CD4-positive, CD25-positive, alpha-beta regulatory T cell (primary cell): ENCODE measurements around the gene LTA. TPM values are rescaled to one million over a fixed set of nuclear protein-coding genes. Genes with fewer than 3 reads are reported as not detected.

Experiments
- ATAC-seq, 2 donors: fragments of 150-1000 bp; cut with Tn5 transposase; one replicate each; pipeline ENCODE4 v1.10.0; 2021; ENCODE audit warnings: low read depth in 2 of 2, moderate number of reproducible peaks in 2 of 2, moderate library complexity in 1 of 2
- DNase-seq, 3 donors: peaks; one replicate each; pipeline versions ENCODE4 v3.0.0 to v3.0.0-alpha.2; 2012 to 2022; ENCODE audit warnings: mixed read lengths in 1 of 3
- H3K27ac ChIP-seq: one replicate; pipeline ENCODE4 v1.7.0; 2013; ENCODE audit warnings: mild to moderate bottlenecking, low read length; ENCODE audit not compliant: insufficient read depth, poor library complexity, severe bottlenecking
- H3K27me3 ChIP-seq: one replicate; pipeline ENCODE4 v1.7.0; 2013; ENCODE audit warnings: low read length; ENCODE audit not compliant: control insufficient read depth, insufficient read depth
- H3K36me3 ChIP-seq: one replicate; pipeline ENCODE4 v1.7.0; 2013; ENCODE audit warnings: mild to moderate bottlenecking, low read length, moderate library complexity; ENCODE audit not compliant: control insufficient read depth, insufficient read depth
- H3K4me1 ChIP-seq: 2 replicates; pipeline ENCODE4 v1.7.0; 2013; ENCODE audit warnings: mild to moderate bottlenecking, low read length; ENCODE audit not compliant: insufficient read depth, control insufficient read depth, poor library complexity, severe bottlenecking
- H3K4me3 ChIP-seq: one replicate; pipeline ENCODE4 v1.7.0; 2013; ENCODE audit warnings: low read depth, mild to moderate bottlenecking, low read length, moderate library complexity
- H3K9me3 ChIP-seq, 2 experiments: 1 replicate in 1 of 2; 2 replicates in 1 of 2; pipeline ENCODE4 v1.7.0; 2013; ENCODE audit warnings: low read length in 2 of 2, mild to moderate bottlenecking in 1 of 2, moderate library complexity in 1 of 2; ENCODE audit not compliant: control insufficient read depth in 2 of 2
- H3K27ac Mint-ChIP-seq, 3 donors: one replicate each; pipeline ENCODE4 v1.8.0; 2020 to 2022; ENCODE audit warnings: mild to moderate bottlenecking in 3 of 3, mixed read lengths in 3 of 3, moderate library complexity in 2 of 3
- H3K27me3 Mint-ChIP-seq: one replicate; pipeline ENCODE4 v1.8.0; 2022; ENCODE audit warnings: mild to moderate bottlenecking, mixed read lengths
- H3K36me3 Mint-ChIP-seq: one replicate; pipeline ENCODE4 v1.8.0; 2020; ENCODE audit warnings: mixed read lengths
- H3K4me1 Mint-ChIP-seq, 4 donors: one replicate each; pipeline ENCODE4 v1.8.0; 2020 to 2022; ENCODE audit warnings: mixed read lengths in 4 of 4, mild to moderate bottlenecking in 1 of 4
- H3K4me3 Mint-ChIP-seq, 4 donors: one replicate each; pipeline ENCODE4 v1.8.0; 2020 to 2022; ENCODE audit warnings: mild to moderate bottlenecking in 4 of 4, mixed read lengths in 4 of 4, moderate library complexity in 3 of 4
- H3K9me3 Mint-ChIP-seq, 7 donors: one replicate each; pipeline ENCODE4 v1.8.0; 2020 to 2022; ENCODE audit warnings: mixed read lengths in 7 of 7, mild to moderate bottlenecking in 3 of 7, moderate library complexity in 2 of 7
- polyA plus RNA-seq, 4 donors: library from polyadenylated mRNA; unstranded; fragments of 300-500 nt; fragmentation: Illumina TruSeq; gene quantifications; one replicate each; pipeline ENCODE4 v1.2.3, GENCODE V29; 2021
- total RNA-seq: library from RNA; stranded (reverse); gene quantifications from one replicate; pipeline ENCODE4 v1.2.3, GENCODE V29; 2022

Gene LTA
- total and polyA plus RNA-seq, 5 donors from 2014 or later = 12.8 to 20.0 (median 14.2) TPM

DNA sequence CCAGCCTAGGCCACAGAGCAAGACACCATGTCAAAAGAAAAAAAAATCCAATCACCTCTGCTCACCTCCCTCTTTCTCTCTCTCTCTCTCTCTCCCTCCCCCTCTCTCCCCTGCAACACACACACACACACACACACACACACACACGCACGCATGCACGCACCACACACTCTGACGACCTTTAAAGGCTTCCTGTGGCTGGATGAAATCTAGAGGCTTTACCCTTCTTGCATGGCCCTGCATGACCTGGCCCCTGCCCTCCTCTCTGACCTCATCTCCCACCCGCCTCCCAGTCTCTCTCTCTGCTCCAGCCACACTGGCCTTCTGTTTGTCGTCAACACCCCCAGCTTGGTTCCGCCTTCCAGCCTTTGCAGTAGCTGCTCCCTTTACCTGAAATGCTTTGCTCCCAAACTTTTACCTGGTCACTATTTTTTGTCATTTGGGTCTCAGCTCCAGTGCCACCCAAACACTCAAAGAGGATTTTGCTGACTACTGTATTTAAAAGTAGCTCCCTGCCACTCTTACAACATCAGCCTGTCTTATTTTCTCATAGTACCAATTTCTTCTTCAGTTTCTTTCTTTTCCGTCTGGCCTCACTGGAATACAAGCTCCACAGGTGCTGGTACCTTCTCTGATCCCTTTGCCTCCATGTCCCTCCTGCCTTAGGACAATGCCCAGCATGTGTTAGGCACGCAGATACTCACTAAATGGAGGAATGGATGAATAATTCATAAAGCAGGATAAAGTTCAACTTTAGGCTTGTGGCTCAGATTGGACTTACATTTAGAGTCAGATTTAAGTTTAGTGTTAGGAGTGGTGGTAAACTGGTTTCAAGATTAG lies 4.3 kb upstream of the LTA start:
- Histone ChIP-seq H3K27ac (peak overlapping the region; percentile 95), H3K9me3 (no peaks in the 10 kb centered on the region), H3K4me3 (peak overlapping the region; percentile 68), H3K36me3 (peaks cover 8% of the 10 kb centered on the region), H3K27me3 (no peaks in the 10 kb centered on the region), H3K4me1 (peaks cover 57% of the 10 kb centered on the region)
- Mint-ChIP-seq H3K27me3 (peaks cover 10% of the 10 kb centered on the region), H3K36me3 (peaks cover 28% of the 10 kb centered on the region), H3K4me3 (peak overlapping the region in 3 of 4 donors; percentile 50 to 88 (median 82)), H3K4me1 (peaks cover 24 to 89% (median 61%) of the 10 kb centered on the region in 4 donors), H3K9me3 (no peaks in the 10 kb centered on the region), H3K27ac (peak overlapping the region; percentile 89 to 98 (median 94))
- DNase-seq (peak in 2 of 3 donors; percentile 36 to 68), ATAC-seq (peak in 1 of 2 donors; percentile 14)

DNA sequence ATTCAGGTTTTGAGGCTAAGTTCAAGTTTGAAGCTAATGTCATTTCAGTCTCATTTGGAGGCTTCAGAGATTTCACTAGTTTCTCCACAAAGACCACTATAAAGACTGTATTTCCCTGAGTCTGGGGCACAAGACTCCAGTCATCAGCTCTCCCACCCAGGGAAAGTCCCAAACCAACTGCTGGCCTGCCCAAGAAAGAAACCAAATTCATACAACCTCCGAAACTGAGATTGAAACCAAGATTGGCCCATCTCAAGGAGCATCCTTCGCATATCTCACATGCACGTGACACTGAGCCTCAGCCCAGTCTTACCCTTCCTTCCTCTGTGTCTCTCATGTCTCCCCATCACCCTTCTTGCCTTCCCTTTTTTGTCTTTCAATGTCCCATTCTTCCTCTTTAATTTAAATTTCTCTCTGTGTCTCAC lies 3.5 kb upstream of the LTA start:
- H3K9me3 ChIP-seq = no peaks in the 10 kb centered on the region
- peaks cover 6% of the 10 kb centered on the region for H3K36me3 ChIP-seq
- H3K4me1 ChIP-seq = peaks cover 65% of the 10 kb centered on the region
- H3K4me3 ChIP-seq = peak overlapping the region; percentile 68
- Mint-ChIP-seq H3K4me3 (peak overlapping the region; percentile 47 to 88 (median 66)), H3K4me1 (peaks cover 24 to 91% (median 67%) of the 10 kb centered on the region in 4 donors), H3K36me3 (peaks cover 22% of the 10 kb centered on the region), H3K27me3 (peaks cover 10% of the 10 kb centered on the region), H3K27ac (peak overlapping the region; percentile 89 to 98 (median 94)), H3K9me3 (no peaks in the 10 kb centered on the region)
- DNase-seq (peak; percentile 72 to 92 (median 73)), ATAC-seq (peak; percentile 68)
- no peaks in the 10 kb centered on the region for H3K27me3 ChIP-seq
- peak overlapping the region; percentile 95 for H3K27ac ChIP-seq

DNA sequence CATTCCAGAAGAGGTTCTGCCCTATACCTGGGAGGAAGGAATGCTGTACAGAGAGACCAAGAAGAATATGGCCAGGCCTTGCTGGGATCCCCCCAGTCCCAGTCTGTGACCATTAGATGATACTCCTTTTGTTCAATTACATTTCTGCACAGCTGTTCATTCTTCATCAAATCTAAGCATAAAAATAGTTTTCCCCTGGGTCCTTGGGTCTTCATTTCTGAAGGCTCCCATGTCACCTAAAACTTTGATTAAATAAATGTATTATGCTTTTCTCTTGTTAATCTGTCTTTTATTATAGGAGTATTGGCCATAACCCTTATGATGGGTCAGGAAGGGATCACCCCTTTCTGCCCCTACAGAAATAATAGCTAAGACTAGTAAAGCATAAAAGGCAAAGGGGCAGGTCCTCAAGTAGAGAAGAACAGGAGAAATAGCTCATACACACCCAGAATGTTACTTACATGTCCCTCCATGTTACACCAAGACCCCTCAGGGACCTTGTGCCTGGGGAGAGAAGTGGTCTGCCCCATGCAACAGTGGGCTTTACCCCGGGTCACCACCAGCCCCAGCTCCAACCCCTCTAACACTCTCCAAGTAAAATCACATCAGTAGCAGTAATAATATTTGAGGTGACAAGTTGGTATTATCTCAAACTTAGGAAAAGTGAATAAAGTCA lies 2.1 kb upstream of the LTA start:
- Histone ChIP-seq H3K4me1 (peaks cover 79% of the 10 kb centered on the region), H3K9me3 (no peaks in the 10 kb centered on the region), H3K27me3 (no peaks in the 10 kb centered on the region), H3K4me3 (peak overlapping the region; percentile 29), H3K27ac (peak overlapping the region; percentile 95), H3K36me3 (peaks cover 3% of the 10 kb centered on the region)
- H3K27me3 Mint-ChIP-seq = peaks cover 10% of the 10 kb centered on the region
- DNase-seq (no peak), ATAC-seq (no peak)
- H3K36me3 Mint-ChIP-seq = peaks cover 17% of the 10 kb centered on the region
- H3K4me3 Mint-ChIP-seq = peak overlapping the region; percentile 22 to 100 (median 66)
- H3K9me3 Mint-ChIP-seq = no peaks in the 10 kb centered on the region
- H3K27ac Mint-ChIP-seq = peak overlapping the region; percentile 89 to 98 (median 91)
- H3K4me1 Mint-ChIP-seq = peaks cover 24 to 96% (median 74%) of the 10 kb centered on the region in 4 donors

DNA sequence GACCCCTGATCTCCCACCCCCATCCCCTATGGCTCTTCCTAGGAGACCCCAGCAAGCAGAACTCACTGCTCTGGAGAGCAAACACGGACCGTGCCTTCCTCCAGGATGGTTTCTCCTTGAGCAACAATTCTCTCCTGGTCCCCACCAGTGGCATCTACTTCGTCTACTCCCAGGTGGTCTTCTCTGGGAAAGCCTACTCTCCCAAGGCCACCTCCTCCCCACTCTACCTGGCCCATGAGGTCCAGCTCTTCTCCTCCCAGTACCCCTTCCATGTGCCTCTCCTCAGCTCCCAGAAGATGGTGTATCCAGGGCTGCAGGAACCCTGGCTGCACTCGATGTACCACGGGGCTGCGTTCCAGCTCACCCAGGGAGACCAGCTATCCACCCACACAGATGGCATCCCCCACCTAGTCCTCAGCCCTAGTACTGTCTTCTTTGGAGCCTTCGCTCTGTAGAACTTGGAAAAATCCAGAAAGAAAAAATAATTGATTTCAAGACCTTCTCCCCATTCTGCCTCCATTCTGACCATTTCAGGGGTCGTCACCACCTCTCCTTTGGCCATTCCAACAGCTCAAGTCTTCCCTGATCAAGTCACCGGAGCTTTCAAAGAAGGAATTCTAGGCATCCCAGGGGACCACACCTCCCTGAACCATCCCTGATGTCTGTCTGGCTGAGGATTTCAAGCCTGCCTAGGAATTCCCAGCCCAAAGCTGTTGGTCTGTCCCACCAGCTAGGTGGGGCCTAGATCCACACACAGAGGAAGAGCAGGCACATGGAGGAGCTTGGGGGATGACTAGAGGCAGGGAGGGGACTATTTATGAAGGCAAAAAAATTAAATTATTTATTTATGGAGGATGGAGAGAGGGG lies 1.4 kb downstream of the LTA start:
- ATAC-seq = no peak
- H3K36me3 ChIP-seq = peaks cover 8% of the 10 kb centered on the region
- H3K4me1 ChIP-seq = peaks cover 96% of the 10 kb centered on the region
- H3K27me3 ChIP-seq = no peaks in the 10 kb centered on the region
- peak overlapping the region; percentile 95 for H3K27ac ChIP-seq
- Mint-ChIP-seq H3K27ac (peak overlapping the region; percentile 98 to 100 (median 100)), H3K9me3 (no peaks in the 10 kb centered on the region), H3K4me1 (peaks cover 15 to 97% (median 72%) of the 10 kb centered on the region in 4 donors), H3K27me3 (peaks cover 5% of the 10 kb centered on the region), H3K36me3 (peaks cover 30% of the 10 kb centered on the region), H3K4me3 (peak overlapping the region; percentile 99 to 100 (median 100))
- peak overlapping the region; percentile 82 for H3K4me3 ChIP-seq
- no peaks in the 10 kb centered on the region for H3K9me3 ChIP-seq
- DNase-seq = no peak

DNA sequence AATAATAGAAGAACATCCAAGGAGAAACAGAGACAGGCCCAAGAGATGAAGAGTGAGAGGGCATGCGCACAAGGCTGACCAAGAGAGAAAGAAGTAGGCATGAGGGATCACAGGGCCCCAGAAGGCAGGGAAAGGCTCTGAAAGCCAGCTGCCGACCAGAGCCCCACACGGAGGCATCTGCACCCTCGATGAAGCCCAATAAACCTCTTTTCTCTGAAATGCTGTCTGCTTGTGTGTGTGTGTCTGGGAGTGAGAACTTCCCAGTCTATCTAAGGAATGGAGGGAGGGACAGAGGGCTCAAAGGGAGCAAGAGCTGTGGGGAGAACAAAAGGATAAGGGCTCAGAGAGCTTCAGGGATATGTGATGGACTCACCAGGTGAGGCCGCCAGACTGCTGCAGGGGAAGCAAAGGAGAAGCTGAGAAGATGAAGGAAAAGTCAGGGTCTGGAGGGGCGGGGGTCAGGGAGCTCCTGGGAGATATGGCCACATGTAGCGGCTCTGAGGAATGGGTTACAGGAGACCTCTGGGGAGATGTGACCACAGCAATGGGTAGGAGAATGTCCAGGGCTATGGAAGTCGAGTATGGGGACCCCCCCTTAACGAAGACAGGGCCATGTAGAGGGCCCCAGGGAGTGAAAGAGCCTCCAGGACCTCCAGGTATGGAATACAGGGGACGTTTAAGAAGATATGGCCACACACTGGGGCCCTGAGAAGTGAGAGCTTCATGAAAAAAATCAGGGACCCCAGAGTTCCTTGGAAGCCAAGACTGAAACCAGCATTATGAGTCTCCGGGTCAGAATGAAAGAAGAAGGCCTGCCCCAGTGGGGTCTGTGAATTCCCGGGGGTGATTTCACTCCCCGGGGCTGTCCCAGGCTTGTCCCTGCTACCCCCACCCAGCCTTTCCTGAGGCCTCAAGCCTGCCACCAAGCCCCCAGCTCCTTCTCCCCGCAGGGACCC lies 2.3 kb downstream of the LTA start:
- Histone ChIP-seq H3K36me3 (peaks cover 10% of the 10 kb centered on the region), H3K27me3 (no peaks in the 10 kb centered on the region), H3K27ac (peak overlapping the region; percentile 95), H3K4me3 (peak overlapping the region; percentile 99), H3K9me3 (no peaks in the 10 kb centered on the region), H3K4me1 (peaks cover 96% of the 10 kb centered on the region)
- peaks cover 31% of the 10 kb centered on the region for H3K36me3 Mint-ChIP-seq
- DNase-seq (no peak), ATAC-seq (no peak)
- peaks cover 5% of the 10 kb centered on the region for H3K27me3 Mint-ChIP-seq
- H3K4me3 Mint-ChIP-seq = peak overlapping the region; percentile 99 to 100 (median 100)
- peaks cover 6 to 97% (median 73%) of the 10 kb centered on the region in 4 donors for H3K4me1 Mint-ChIP-seq
- H3K9me3 Mint-ChIP-seq = no peaks in the 10 kb centered on the region
- peak overlapping the region; percentile 98 to 100 (median 100) for H3K27ac Mint-ChIP-seq

DNA sequence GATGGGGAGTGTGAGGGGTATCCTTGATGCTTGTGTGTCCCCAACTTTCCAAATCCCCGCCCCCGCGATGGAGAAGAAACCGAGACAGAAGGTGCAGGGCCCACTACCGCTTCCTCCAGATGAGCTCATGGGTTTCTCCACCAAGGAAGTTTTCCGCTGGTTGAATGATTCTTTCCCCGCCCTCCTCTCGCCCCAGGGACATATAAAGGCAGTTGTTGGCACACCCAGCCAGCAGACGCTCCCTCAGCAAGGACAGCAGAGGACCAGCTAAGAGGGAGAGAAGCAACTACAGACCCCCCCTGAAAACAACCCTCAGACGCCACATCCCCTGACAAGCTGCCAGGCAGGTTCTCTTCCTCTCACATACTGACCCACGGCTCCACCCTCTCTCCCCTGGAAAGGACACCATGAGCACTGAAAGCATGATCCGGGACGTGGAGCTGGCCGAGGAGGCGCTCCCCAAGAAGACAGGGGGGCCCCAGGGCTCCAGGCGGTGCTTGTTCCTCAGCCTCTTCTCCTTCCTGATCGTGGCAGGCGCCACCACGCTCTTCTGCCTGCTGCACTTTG lies 3.3 kb downstream of the LTA start, which contains the start of gene TNF:
Gene TNF, plus strand, starts transcription at position 231 of the 567 bp plus-strand sequence. Its CDS starts 177 bp downstream, at position 408.
- H3K9me3 Mint-ChIP-seq = peaks cover 0 to 2% (median 0%) of the 10 kb centered on the region in 7 donors
- peak within 1 kb of the TSS; percentile 98 to 100 (median 100) for H3K27ac Mint-ChIP-seq
- peak within 1 kb of the TSS; percentile 99 to 100 (median 100) for H3K4me3 Mint-ChIP-seq
- peak; percentile 50 to 91 (median 72) for DNase-seq
- Histone ChIP-seq H3K27ac (peak within 1 kb of the TSS; percentile 95), H3K4me3 (peak within 1 kb of the TSS; percentile 99), H3K27me3 (no peaks in the 10 kb centered on the region), H3K4me1 (peaks cover 97% of the 10 kb centered on the region), H3K9me3 (no peaks in the 10 kb centered on the region), H3K36me3 (peaks cover 10% of the 10 kb centered on the region)
- H3K36me3 Mint-ChIP-seq = peaks cover 33% of the 10 kb centered on the region
- H3K4me1 Mint-ChIP-seq = peaks cover 6 to 96% (median 73%) of the 10 kb centered on the region in 4 donors
- H3K27me3 Mint-ChIP-seq = peaks cover 5% of the 10 kb centered on the region
- ATAC-seq = peak in 1 of 2 donors; percentile 3
